Gastroesophageal sphincter (tissue), 4 donors: ENCODE data around the gene TTLL13. TPM values are rescaled to one million over a fixed set of nuclear protein-coding genes. Genes with fewer than 3 reads are reported as not detected.
"Not testable (repeated sequence)": the region's sequence is repeated elsewhere in the genome, so short reads cannot be mapped to it uniquely, and the experiment has no call there.

Experiments used
- ATAC-seq: fragments of 150-250 bp; one replicate; pipeline ENCODE4 v1.9.1; 2016; ENCODE audit warnings: mild to moderate bottlenecking, moderate library complexity
- H3K27ac ChIP-seq, 4 donors: fragments of 200-600 bp; sonication (generic) in 3 of 4; 1 replicate in 3 of 4; 2 replicates in 1 of 4; pipeline ENCODE4 v1.5.1; 2016 to 2019
- H3K27me3 ChIP-seq: fragments of 200-600 bp; sonication (generic); one replicate; pipeline ENCODE4 v1.5.1; 2019
- H3K36me3 ChIP-seq, 2 donors: fragments of 200-600 bp; sonication (generic); one replicate each; pipeline ENCODE4 v1.5.1; 2019; ENCODE audit warnings: control low read depth in 1 of 2
- H3K4me1 ChIP-seq, 3 donors: fragments of 200-600 bp; sonication (generic); 1 replicate in 2 of 3; 2 replicates in 1 of 3; pipeline ENCODE4 v1.5.1; 2016 to 2019; ENCODE audit warnings: control low read depth in 2 of 3
- H3K4me3 ChIP-seq, 2 donors: fragments of 200-600 bp; sonication (generic); one replicate each; pipeline ENCODE4 v1.5.1; 2019; ENCODE audit warnings: mild to moderate bottlenecking in 1 of 2, moderate library complexity in 1 of 2
- H3K9me3 ChIP-seq, 3 donors: fragments of 200-600 bp; sonication (generic); one replicate each; pipeline ENCODE4 v1.5.1; 2017 to 2019; ENCODE audit warnings: control low read depth in 2 of 3
- CTCF ChIP-seq, 4 experiments: fragments of 200-600 bp in 2 of 4; fragments of 450-650 bp in 2 of 4; sonication (generic) in 1 of 4; IDR thresholded peaks; one replicate each; pipeline ENCODE4 v1.5.1; 2017 to 2019; ENCODE audit warnings: antibody characterized with exemption in 4 of 4, mild to moderate bottlenecking in 2 of 4, moderate library complexity in 2 of 4
- EP300 ChIP-seq: sonication (generic); formaldehyde crosslinking; IDR thresholded peaks from one replicate; pipeline ENCODE4 v1.6.1; 2017; ENCODE audit warnings: antibody characterized with exemption, mild to moderate bottlenecking
- POLR2A ChIP-seq, 2 donors: fragments of 450-650 bp; IDR thresholded peaks; one replicate each; pipeline ENCODE4 v1.6.1; 2017; ENCODE audit warnings: antibody characterized with exemption in 2 of 2, mild to moderate bottlenecking in 2 of 2, moderate library complexity in 1 of 2
- POLR2AphosphoS5 ChIP-seq: sonication (generic); formaldehyde crosslinking; IDR thresholded peaks from one replicate; pipeline ENCODE4 v1.6.1; 2017; ENCODE audit warnings: antibody characterized with exemption
- WGBS, 2 donors: methylation state at CpG; one replicate each; pipeline ENCODE4 v1.1.5; 2018; ENCODE audit warnings: low coverage in 1 of 2; 5-methylcytosine and 5-hydroxymethylcytosine counted together
- total RNA-seq, 4 donors: library from RNA; depleted of rRNA; stranded (reverse); fragments of >200 nt; gene quantifications; one replicate each; pipeline ENCODE4 v1.1.0, GENCODE V29; 2016

TTLL13 gene
- total RNA-seq, 4 donors from 2014 or later = 0.54 TPM; not detected in 3

GRCh38 chr15:90294601-90295269, 45.4 kb downstream of the TTLL13 start:
- Histone ChIP-seq H3K36me3 (no peaks in the 10 kb centered on the region), H3K9me3 (no peaks in the 10 kb centered on the region), H3K27me3 (no peaks in the 10 kb centered on the region), H3K4me3 (no peak overlapping the region), H3K4me1 (peaks cover 0 to 6% (median 0%) of the 10 kb centered on the region in 3 donors), H3K27ac (no peak overlapping the region)
- WGBS, 2 donors = 59% methylated on average over 6 of the region's 16 CpGs; no CpG with 5 or more reads in 1 of the 2 donors
- ATAC-seq = no peak
- no peak for TF ChIP-seq POLR2A (IDR thresholded peaks at IDR 0.05)
- no peak for TF ChIP-seq CTCF (IDR thresholded peaks at IDR 0.05)
- no peak for TF ChIP-seq EP300
- TF ChIP-seq POLR2AphosphoS5 = no peak

- no peaks in the 10 kb centered on the region for H3K27me3 ChIP-seq
- no peaks in the 10 kb centered on the region for H3K9me3 ChIP-seq
- 17% methylated on average over 1 of the region's 10 CpGs; no CpG with 5 or more reads in 1 of the 2 donors for WGBS, 2 donors
- no peak overlapping the region for H3K27ac ChIP-seq
- H3K4me1 ChIP-seq = peaks cover 0 to 6% (median 0%) of the 10 kb centered on the region in 3 donors
- TF ChIP-seq POLR2AphosphoS5 (no peak), EP300 (no peak), POLR2A (IDR thresholded peaks at IDR 0.05) (no peak)
- H3K36me3 ChIP-seq = no peaks in the 10 kb centered on the region
- no peak overlapping the region for H3K4me3 ChIP-seq
- ATAC-seq = no peak
Measured at GRCh38 chr15:90295270-90295648, 45.9 kb downstream of the TTLL13 start.

- H3K9me3 ChIP-seq, ATAC-seq, H3K27ac ChIP-seq, H3K4me3 ChIP-seq, H3K27me3 ChIP-seq, H3K36me3 ChIP-seq: not testable (repeated sequence)
- 51 to 52% methylated on average over 4 of the region's 4 CpGs for WGBS, 2 donors
- peaks cover 0 to 12% (median 4%) of the 10 kb centered on the region in 3 donors for H3K4me1 ChIP-seq
Measured at GRCh38 chr15:90296316-90296884, 47.0 kb downstream of the TTLL13 start.

- Histone ChIP-seq H3K27ac (no peak overlapping the region), H3K27me3 (no peaks in the 10 kb centered on the region), H3K36me3 (no peaks in the 10 kb centered on the region), H3K4me1 (peaks cover 0 to 15% (median 6%) of the 10 kb centered on the region in 3 donors), H3K4me3 (no peak overlapping the region), H3K9me3 (no peaks in the 10 kb centered on the region)
- 82 to 95% methylated on average over 4 of the region's 4 CpGs for WGBS, 2 donors
- TF ChIP-seq POLR2AphosphoS5 (no peak), CTCF (IDR thresholded peaks at IDR 0.05) (no peak), POLR2A (IDR thresholded peaks at IDR 0.05) (no peak), EP300 (no peak)
- no peak for ATAC-seq
Measured at GRCh38 chr15:90297021-90297420, 47.7 kb downstream of the TTLL13 start.

- no peaks in the 10 kb centered on the region for H3K27me3 ChIP-seq
- H3K27ac ChIP-seq = no peak overlapping the region
- 80 to 100% methylated on average over 2 to 9 of the region's 9 CpGs for WGBS, 2 donors
- peaks cover 0 to 9% (median 6%) of the 10 kb centered on the region in 3 donors for H3K4me1 ChIP-seq
- no peaks in the 10 kb centered on the region for H3K9me3 ChIP-seq
- H3K4me3 ChIP-seq = no peak overlapping the region
- TF ChIP-seq POLR2A (IDR thresholded peaks at IDR 0.05) (no peak), EP300 (no peak), CTCF (IDR thresholded peaks at IDR 0.05) (no peak), POLR2AphosphoS5 (no peak)
- ATAC-seq = no peak
- no peaks in the 10 kb centered on the region for H3K36me3 ChIP-seq
Measured at GRCh38 chr15:90300541-90300940, 51.2 kb downstream of the TTLL13 start.
